Hepatocyte (in vitro differentiated cells): Measurements from ENCODE around the gene PLA1A.

Experiments
- EZH2 ChIP-seq: fragments of 200-600 bp; sonication (generic); IDR thresholded peaks from 2 replicates; pipeline ENCODE4 v1.6.1; 2016; ENCODE audit warnings: antibody characterized with exemption, mild to moderate bottlenecking, borderline replicate concordance
- EZH2phosphoT487 ChIP-seq: fragments of 200-600 bp; sonication (generic); IDR thresholded peaks from one replicate; pipeline ENCODE4 v1.6.1; 2018; ENCODE audit warnings: antibody characterized with exemption, mild to moderate bottlenecking, low read depth, moderate library complexity; ENCODE audit not compliant: unreplicated experiment, severe bottlenecking
- TF ChIP-seq, protein P1 (sequence below): fragments of 200-600 bp; sonication (generic); IDR thresholded peaks from 2 replicates; pipeline ENCODE4 v1.5.1; 2016; ENCODE audit warnings: antibody characterized with exemption, mild to moderate bottlenecking; ENCODE audit not compliant: poor library complexity

DNA sequence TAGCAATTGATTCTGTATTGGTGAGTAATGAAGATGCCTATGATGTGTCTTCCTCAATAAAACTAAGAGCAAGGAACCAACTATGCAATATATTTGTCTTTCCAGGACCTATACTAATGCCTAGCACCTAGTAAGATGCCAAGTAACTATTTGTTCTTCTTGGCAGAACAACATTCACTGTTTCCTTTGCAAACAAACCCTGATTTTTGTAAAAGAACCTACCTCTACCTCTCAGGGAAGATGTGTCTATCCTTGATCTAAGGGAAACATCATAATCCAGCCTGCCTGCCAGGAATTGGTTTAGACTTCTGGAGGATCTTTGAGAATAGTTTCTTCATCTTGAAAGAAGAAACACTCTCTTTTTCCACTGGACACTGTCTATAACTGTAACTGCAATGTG, 22.2 kb upstream of the PLA1A start:
- TF ChIP-seq, protein P1, sequence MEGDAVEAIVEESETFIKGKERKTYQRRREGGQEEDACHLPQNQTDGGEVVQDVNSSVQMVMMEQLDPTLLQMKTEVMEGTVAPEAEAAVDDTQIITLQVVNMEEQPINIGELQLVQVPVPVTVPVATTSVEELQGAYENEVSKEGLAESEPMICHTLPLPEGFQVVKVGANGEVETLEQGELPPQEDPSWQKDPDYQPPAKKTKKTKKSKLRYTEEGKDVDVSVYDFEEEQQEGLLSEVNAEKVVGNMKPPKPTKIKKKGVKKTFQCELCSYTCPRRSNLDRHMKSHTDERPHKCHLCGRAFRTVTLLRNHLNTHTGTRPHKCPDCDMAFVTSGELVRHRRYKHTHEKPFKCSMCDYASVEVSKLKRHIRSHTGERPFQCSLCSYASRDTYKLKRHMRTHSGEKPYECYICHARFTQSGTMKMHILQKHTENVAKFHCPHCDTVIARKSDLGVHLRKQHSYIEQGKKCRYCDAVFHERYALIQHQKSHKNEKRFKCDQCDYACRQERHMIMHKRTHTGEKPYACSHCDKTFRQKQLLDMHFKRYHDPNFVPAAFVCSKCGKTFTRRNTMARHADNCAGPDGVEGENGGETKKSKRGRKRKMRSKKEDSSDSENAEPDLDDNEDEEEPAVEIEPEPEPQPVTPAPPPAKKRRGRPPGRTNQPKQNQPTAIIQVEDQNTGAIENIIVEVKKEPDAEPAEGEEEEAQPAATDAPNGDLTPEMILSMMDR, result no peak
- no peak for TF ChIP-seq EZH2
- no peak for TF ChIP-seq EZH2phosphoT487
